Panc1 (cell line): ENCODE measurements around the gene PTPRO.

Experiments used
- SIN3A ChIP-seq: IDR thresholded peaks from 2 replicates; pipeline ENCODE4 v1.6.1; 2012; ENCODE audit warnings: low read depth, mild to moderate bottlenecking, low read length, moderate library complexity, borderline replicate concordance; ENCODE audit not compliant: insufficient read depth
- TF ChIP-seq, protein P1 (sequence below): fragments of 450-650 bp; IDR thresholded peaks from 2 replicates; pipeline ENCODE4 v1.5.1; 2017; ENCODE audit warnings: mild to moderate bottlenecking
- TF ChIP-seq, protein P2 (sequence below), 2 experiments: IDR thresholded peaks; 2 replicates each; pipeline ENCODE4 v1.6.1; 2011 to 2012; ENCODE audit warnings: low read depth in 2 of 2, control low read depth in 1 of 2, low read length in 1 of 2, mild to moderate bottlenecking in 1 of 2, moderate library complexity in 1 of 2; ENCODE audit not compliant: insufficient read depth in 1 of 2

DNA sequence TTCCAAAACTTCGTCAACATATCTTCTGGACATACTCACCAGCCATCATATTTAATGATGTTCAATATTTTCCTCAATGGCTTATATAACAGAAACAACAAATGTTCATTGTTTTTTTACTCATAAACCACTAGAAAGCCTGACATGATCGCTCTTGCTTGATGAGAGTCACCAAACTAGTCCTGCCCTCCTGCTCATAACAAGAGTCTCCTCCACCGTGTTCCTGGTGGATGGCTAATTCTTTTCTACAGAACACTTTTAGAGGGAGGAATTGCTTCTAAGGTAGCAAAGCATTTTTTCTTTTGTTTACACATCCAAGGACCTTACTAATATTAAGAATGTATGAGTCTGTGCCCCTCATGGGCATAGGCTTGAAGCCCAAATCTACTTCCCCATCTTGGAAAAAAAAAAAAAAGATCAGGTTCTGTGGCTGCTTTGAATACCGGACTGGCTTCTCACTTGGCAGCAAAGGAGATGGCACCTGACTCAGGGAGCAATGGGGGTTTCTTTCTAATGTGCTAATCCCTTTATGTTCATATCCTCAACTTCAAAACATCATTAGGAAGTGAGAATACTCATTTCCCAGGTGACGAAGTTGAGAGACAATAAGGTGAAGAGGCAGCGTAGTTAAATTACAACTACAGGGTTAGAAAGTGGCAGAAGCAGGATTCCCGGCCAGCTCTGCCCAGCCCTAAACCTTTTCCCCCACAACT is 278.1 kb downstream of the PTPRO start:
- TF ChIP-seq, protein P1, sequence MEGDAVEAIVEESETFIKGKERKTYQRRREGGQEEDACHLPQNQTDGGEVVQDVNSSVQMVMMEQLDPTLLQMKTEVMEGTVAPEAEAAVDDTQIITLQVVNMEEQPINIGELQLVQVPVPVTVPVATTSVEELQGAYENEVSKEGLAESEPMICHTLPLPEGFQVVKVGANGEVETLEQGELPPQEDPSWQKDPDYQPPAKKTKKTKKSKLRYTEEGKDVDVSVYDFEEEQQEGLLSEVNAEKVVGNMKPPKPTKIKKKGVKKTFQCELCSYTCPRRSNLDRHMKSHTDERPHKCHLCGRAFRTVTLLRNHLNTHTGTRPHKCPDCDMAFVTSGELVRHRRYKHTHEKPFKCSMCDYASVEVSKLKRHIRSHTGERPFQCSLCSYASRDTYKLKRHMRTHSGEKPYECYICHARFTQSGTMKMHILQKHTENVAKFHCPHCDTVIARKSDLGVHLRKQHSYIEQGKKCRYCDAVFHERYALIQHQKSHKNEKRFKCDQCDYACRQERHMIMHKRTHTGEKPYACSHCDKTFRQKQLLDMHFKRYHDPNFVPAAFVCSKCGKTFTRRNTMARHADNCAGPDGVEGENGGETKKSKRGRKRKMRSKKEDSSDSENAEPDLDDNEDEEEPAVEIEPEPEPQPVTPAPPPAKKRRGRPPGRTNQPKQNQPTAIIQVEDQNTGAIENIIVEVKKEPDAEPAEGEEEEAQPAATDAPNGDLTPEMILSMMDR: no peak
- TF ChIP-seq, protein P2, sequence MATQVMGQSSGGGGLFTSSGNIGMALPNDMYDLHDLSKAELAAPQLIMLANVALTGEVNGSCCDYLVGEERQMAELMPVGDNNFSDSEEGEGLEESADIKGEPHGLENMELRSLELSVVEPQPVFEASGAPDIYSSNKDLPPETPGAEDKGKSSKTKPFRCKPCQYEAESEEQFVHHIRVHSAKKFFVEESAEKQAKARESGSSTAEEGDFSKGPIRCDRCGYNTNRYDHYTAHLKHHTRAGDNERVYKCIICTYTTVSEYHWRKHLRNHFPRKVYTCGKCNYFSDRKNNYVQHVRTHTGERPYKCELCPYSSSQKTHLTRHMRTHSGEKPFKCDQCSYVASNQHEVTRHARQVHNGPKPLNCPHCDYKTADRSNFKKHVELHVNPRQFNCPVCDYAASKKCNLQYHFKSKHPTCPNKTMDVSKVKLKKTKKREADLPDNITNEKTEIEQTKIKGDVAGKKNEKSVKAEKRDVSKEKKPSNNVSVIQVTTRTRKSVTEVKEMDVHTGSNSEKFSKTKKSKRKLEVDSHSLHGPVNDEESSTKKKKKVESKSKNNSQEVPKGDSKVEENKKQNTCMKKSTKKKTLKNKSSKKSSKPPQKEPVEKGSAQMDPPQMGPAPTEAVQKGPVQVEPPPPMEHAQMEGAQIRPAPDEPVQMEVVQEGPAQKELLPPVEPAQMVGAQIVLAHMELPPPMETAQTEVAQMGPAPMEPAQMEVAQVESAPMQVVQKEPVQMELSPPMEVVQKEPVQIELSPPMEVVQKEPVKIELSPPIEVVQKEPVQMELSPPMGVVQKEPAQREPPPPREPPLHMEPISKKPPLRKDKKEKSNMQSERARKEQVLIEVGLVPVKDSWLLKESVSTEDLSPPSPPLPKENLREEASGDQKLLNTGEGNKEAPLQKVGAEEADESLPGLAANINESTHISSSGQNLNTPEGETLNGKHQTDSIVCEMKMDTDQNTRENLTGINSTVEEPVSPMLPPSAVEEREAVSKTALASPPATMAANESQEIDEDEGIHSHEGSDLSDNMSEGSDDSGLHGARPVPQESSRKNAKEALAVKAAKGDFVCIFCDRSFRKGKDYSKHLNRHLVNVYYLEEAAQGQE (IDR thresholded peaks at IDR 0.05; ENCODE audit: insufficient read depth in 1 of 2, low read depth in 2 of 2, low read length in 1 of 2): no peak
- TF ChIP-seq SIN3A: no peak
